IMR-90 (cell line): ENCODE data around the gene EXOC4. TPM values are rescaled to one million over a fixed set of nuclear protein-coding genes. Genes with fewer than 3 reads are reported as not detected.

ENCODE experiments used
- ATAC-seq: fragments of 200-7000 bp; cut with Tn5 transposase; 2 replicates; pipeline ENCODE4 v1.9.1; 2020; ENCODE audit warnings: low read depth, mild to moderate bottlenecking, moderate library complexity
- BruUV-seq: library from RNA; stranded (reverse); fragments of 400-500 nt; replicated peaks from 2 replicates; lab custom pipeline; 2021; lab: Mats Ljungman, UMichigan
- CTCF ChIA-PET: fragments of 300-600 bp; formaldehyde crosslinking; extraction: SDS; loops from one replicate; lab custom pipeline; 2021; ENCODE audit warnings: antibody characterized with exemption; lab: Yijun Ruan, JAX
- POLR2A ChIA-PET: fragments of 300-600 bp; sonication (Branson Sonifier 250); formaldehyde crosslinking; loops from one replicate; lab custom pipeline; 2022; ENCODE audit warnings: antibody characterized with exemption; ENCODE audit not compliant: unreplicated experiment; lab: Charles Lee
- DNase-seq: peaks from one replicate; pipeline ENCODE4 v3.0.0; 2013
- H2AFZ ChIP-seq: replicated peaks from 2 replicates; pipeline ENCODE3; 2013; ENCODE audit warnings: low read length, mild to moderate bottlenecking; ENCODE audit not compliant: poor library complexity
- H2AK5ac ChIP-seq: 2 replicates; pipeline ENCODE4 v1.6.1; 2013; ENCODE audit warnings: low read depth, low read length, inconsistent platforms
- H2AK9ac ChIP-seq: replicated peaks from 2 replicates; pipeline ENCODE3; 2013; ENCODE audit warnings: mild to moderate bottlenecking, low read depth, low read length, moderate library complexity; ENCODE audit not compliant: poor library complexity
- H2BK120ac ChIP-seq: 2 replicates; pipeline ENCODE4 v1.6.1; 2013; ENCODE audit warnings: low read depth, low read length, inconsistent platforms
- H2BK15ac ChIP-seq: 3 replicates; pipeline ENCODE4 v1.6.1; 2013; ENCODE audit warnings: low read depth, low read length, inconsistent platforms
- H2BK20ac ChIP-seq: 2 replicates; pipeline ENCODE4 v1.6.1; 2013; ENCODE audit warnings: low read depth, mild to moderate bottlenecking, inconsistent platforms, low read length, moderate library complexity
- H2BK5ac ChIP-seq: 2 replicates; pipeline ENCODE4 v1.6.1; 2013; ENCODE audit warnings: mild to moderate bottlenecking, low read depth, low read length, inconsistent platforms; ENCODE audit not compliant: poor library complexity, severe bottlenecking
- H3K14ac ChIP-seq: replicated peaks from 2 replicates; pipeline ENCODE4 v1.6.1; 2013; ENCODE audit warnings: low read depth, low read length, inconsistent platforms
- H3K18ac ChIP-seq: 2 replicates; pipeline ENCODE4 v1.6.1; 2013; ENCODE audit warnings: low read depth, low read length, control low read depth
- H3K23ac ChIP-seq: 2 replicates; pipeline ENCODE4 v1.6.1; 2013; ENCODE audit warnings: low read depth, low read length, inconsistent platforms
- H3K27ac ChIP-seq: 2 replicates; pipeline ENCODE4 v1.5.1; 2013; ENCODE audit warnings: mild to moderate bottlenecking, control low read depth, low read length; ENCODE audit not compliant: insufficient read depth
- H3K27me3 ChIP-seq: 2 replicates; pipeline ENCODE4 v1.6.1; 2013; ENCODE audit warnings: low read length; ENCODE audit not compliant: control insufficient read depth, insufficient read depth
- H3K36me3 ChIP-seq: 2 replicates; pipeline ENCODE4 v1.6.1; 2013; ENCODE audit warnings: low read length, mixed read lengths; ENCODE audit not compliant: control insufficient read depth, insufficient read depth
- H3K4ac ChIP-seq: 2 replicates; pipeline ENCODE4 v1.6.1; 2013; ENCODE audit warnings: low read depth, low read length, inconsistent platforms
- H3K4me1 ChIP-seq: 2 replicates; pipeline ENCODE4 v1.6.1; 2013; ENCODE audit warnings: low read length, mixed read lengths; ENCODE audit not compliant: control insufficient read depth, insufficient read depth
- H3K4me2 ChIP-seq: 2 replicates; pipeline ENCODE4 v1.6.1; 2013; ENCODE audit warnings: low read depth, mild to moderate bottlenecking, control low read depth, low read length, moderate library complexity
- H3K4me3 ChIP-seq: 2 replicates; pipeline ENCODE4 v1.5.1; 2013; ENCODE audit warnings: low read depth, mild to moderate bottlenecking, control low read depth, low read length, moderate library complexity; ENCODE audit not compliant: insufficient read depth
- H3K56ac ChIP-seq: 2 replicates; pipeline ENCODE4 v1.6.1; 2013; ENCODE audit warnings: low read length, inconsistent platforms; ENCODE audit not compliant: insufficient read depth; ENCODE audit errors: extremely low read depth
- H3K79me1 ChIP-seq, 2 experiments: 2 replicates each; pipeline ENCODE4 v1.6.1; 2013; ENCODE audit warnings: low read length in 2 of 2, inconsistent platforms in 1 of 2, low read depth in 1 of 2
- H3K9ac ChIP-seq: 2 replicates; pipeline ENCODE4 v1.6.1; 2013; ENCODE audit warnings: low read depth, low read length, control low read depth
- H3K9me1 ChIP-seq: 2 replicates; pipeline ENCODE4 v1.6.1; 2013; ENCODE audit warnings: low read length, inconsistent platforms; ENCODE audit not compliant: insufficient read depth
- H3K9me3 ChIP-seq: 2 replicates; pipeline ENCODE4 v1.6.1; 2013; ENCODE audit warnings: low read length; ENCODE audit not compliant: control insufficient read depth, insufficient read depth
- H4K20me1 ChIP-seq: 2 replicates; pipeline ENCODE4 v1.6.1; 2013; ENCODE audit warnings: low read length, inconsistent platforms; ENCODE audit not compliant: insufficient read depth
- H4K5ac ChIP-seq: 2 replicates; pipeline ENCODE4 v1.6.1; 2013; ENCODE audit warnings: mild to moderate bottlenecking, low read depth, low read length, control low read depth
- H4K8ac ChIP-seq, 2 experiments: 2 replicates each; pipeline ENCODE4 v1.6.1; 2013; ENCODE audit warnings: low read depth in 2 of 2, low read length in 2 of 2, control low read depth in 1 of 2, inconsistent platforms in 1 of 2
- H4K91ac ChIP-seq: 2 replicates; pipeline ENCODE4 v1.6.1; 2013; ENCODE audit warnings: low read depth, low read length, inconsistent platforms; ENCODE audit not compliant: insufficient read depth
- MXI1 ChIP-seq: IDR thresholded peaks from 2 replicates; pipeline ENCODE4 v1.6.1; 2012; ENCODE audit warnings: low read depth, mild to moderate bottlenecking, low read length, moderate library complexity, borderline replicate concordance
- NFE2L2 ChIP-seq: fragments of 150-350 bp; IDR thresholded peaks from 2 replicates; pipeline ENCODE4 v1.6.1; 2016; ENCODE audit warnings: low read depth, mild to moderate bottlenecking, low read length
- SMC3 ChIP-seq: fragments of 150-350 bp; IDR thresholded peaks from 2 replicates; pipeline ENCODE4 v1.6.1; 2016; ENCODE audit warnings: low read depth, mild to moderate bottlenecking, antibody characterized with exemption, low read length, moderate library complexity
- WGBS, 2 experiments: methylation state at CpG; one replicate each; pipeline versions ENCODE4 v1.1.5 to v1.1.7; 2013; ENCODE audit warnings: missing lambda C conversion rate in 2 of 2; ENCODE audit not compliant: insufficient read length in 1 of 2; ENCODE audit errors: extremely low coverage in 2 of 2; 5-methylcytosine and 5-hydroxymethylcytosine counted together
- dilution Hi-C: fragments of 300-500 bp; cut with HindIII; formaldehyde crosslinking; loops from one replicate; pipeline ENCODE4 v1.14.3; 2018; ENCODE audit warnings: low sequenced_read_pairs; ENCODE audit not compliant: unreplicated experiment
- in situ Hi-C: fragments of 300-500 bp; cut with MboI; formaldehyde crosslinking; loops from 3 replicates; pipeline ENCODE4 v1.14.3; 2019; ENCODE audit warnings: low sequenced_read_pairs, inconsistent platforms, mixed read lengths
- intact Hi-C: fragments of 100-400 bp; cut with micrococcal nuclease; formaldehyde crosslinking; loops from 2 replicates; pipeline ENCODE4 v1.10.0; 2022
- polyA plus RNA-seq, 3 experiments: library from polyadenylated mRNA; depleted of rRNA; stranded (reverse); fragments of >200 nt; gene quantifications; 2 replicates each; pipeline ENCODE4 v1.2.3, GENCODE V29; 2012; ENCODE audit warnings: low replicate concordance in 1 of 3
- total RNA-seq: library from RNA; depleted of rRNA; stranded (reverse); fragments of >200 nt; gene quantifications from 2 replicates; pipeline ENCODE4 v1.2.3, GENCODE V29; 2012
- TF ChIP-seq, protein P1 (sequence below): conservative IDR thresholded peaks from 2 replicates; pipeline ENCODE4 v1.5.1; 2012; ENCODE audit warnings: mild to moderate bottlenecking, low read depth, low read length, improper control_type of control experiment

EXOC4 gene
- total and polyA plus RNA-seq, 2 of the 4 experiments (the other 2 are of a cell fraction) = 25.4 to 94.6 TPM

DNA sequence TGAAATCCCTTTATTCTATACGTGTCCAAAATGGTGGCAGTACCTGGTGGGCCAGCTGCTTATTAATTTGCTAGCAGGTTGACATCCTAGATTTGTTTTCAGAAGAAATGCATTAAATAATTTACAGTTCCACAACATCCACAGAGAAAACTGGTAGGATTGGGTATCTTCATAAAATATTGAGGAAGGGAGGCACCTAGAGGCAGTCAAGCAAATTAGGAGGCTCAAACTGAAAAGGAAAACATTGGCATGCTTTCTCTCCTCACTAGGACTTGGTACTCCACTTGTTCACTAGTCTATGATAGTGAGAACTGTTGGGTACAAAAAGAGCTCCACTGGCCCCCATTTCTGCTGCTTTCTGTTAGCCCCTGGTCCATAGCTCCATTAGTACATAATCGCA, 855.9 kb downstream of the EXOC4 start:
- intact Hi-C loops = no loop called here
- no peak overlapping the region for H3K23ac ChIP-seq

More for the DNA sequence above, 855.9 kb downstream of the EXOC4 start:
- DNase-seq (no peak), ATAC-seq (no peak)
- Histone ChIP-seq H4K20me1 (no peaks in the 10 kb centered on the region), H2AK5ac (no peak overlapping the region), H2BK15ac (no peak overlapping the region), H3K9me3 (no peaks in the 10 kb centered on the region), H2BK5ac (no peak overlapping the region), H4K8ac (no peak overlapping the region), H3K4me3 (no peak overlapping the region), H3K9me1 (no peaks in the 10 kb centered on the region), H2AFZ (no peak overlapping the region), H2BK20ac (no peak overlapping the region), H2AK9ac (no peak overlapping the region), H4K5ac (no peak overlapping the region), H3K9ac (no peak overlapping the region), H3K4me2 (no peak overlapping the region), H3K56ac (no peak overlapping the region), H3K4ac (no peak overlapping the region), H3K36me3 (no peaks in the 10 kb centered on the region), H3K14ac (no peak overlapping the region), H4K91ac (no peak overlapping the region), H3K27me3 (no peaks in the 10 kb centered on the region), H3K18ac (no peak overlapping the region), H3K4me1 (no peaks in the 10 kb centered on the region), H2BK120ac (no peak overlapping the region), H3K79me1 (no peaks in the 10 kb centered on the region), H3K27ac (no peak overlapping the region)
- in situ Hi-C loops (no loop called here), dilution Hi-C loops (no loop called here)
- POLR2A ChIA-PET = no interaction called here
- CTCF ChIA-PET = no interaction called here
- WGBS, 2 experiments = no CpG with 5 or more reads among the region's 2 CpGs
- TF ChIP-seq NFE2L2 = no peak
- TF ChIP-seq, protein P1, sequence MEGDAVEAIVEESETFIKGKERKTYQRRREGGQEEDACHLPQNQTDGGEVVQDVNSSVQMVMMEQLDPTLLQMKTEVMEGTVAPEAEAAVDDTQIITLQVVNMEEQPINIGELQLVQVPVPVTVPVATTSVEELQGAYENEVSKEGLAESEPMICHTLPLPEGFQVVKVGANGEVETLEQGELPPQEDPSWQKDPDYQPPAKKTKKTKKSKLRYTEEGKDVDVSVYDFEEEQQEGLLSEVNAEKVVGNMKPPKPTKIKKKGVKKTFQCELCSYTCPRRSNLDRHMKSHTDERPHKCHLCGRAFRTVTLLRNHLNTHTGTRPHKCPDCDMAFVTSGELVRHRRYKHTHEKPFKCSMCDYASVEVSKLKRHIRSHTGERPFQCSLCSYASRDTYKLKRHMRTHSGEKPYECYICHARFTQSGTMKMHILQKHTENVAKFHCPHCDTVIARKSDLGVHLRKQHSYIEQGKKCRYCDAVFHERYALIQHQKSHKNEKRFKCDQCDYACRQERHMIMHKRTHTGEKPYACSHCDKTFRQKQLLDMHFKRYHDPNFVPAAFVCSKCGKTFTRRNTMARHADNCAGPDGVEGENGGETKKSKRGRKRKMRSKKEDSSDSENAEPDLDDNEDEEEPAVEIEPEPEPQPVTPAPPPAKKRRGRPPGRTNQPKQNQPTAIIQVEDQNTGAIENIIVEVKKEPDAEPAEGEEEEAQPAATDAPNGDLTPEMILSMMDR = no peak
- no peak for TF ChIP-seq SMC3
- no peak for TF ChIP-seq MXI1
- BruUV-seq = no TSS peak
